HG03575 (cell line): ENCODE results near the gene ANKS1B.

Experiments
- ATAC-seq: cut with Tn5 transposase; IDR thresholded peaks from one replicate; pipeline ENCODE4 v1.9.1; 2021; ENCODE audit not compliant: unreplicated experiment, insufficient number of reproducible peaks, low FRiP score; ENCODE audit errors: extremely low read depth

ANKS1B gene

DNA sequence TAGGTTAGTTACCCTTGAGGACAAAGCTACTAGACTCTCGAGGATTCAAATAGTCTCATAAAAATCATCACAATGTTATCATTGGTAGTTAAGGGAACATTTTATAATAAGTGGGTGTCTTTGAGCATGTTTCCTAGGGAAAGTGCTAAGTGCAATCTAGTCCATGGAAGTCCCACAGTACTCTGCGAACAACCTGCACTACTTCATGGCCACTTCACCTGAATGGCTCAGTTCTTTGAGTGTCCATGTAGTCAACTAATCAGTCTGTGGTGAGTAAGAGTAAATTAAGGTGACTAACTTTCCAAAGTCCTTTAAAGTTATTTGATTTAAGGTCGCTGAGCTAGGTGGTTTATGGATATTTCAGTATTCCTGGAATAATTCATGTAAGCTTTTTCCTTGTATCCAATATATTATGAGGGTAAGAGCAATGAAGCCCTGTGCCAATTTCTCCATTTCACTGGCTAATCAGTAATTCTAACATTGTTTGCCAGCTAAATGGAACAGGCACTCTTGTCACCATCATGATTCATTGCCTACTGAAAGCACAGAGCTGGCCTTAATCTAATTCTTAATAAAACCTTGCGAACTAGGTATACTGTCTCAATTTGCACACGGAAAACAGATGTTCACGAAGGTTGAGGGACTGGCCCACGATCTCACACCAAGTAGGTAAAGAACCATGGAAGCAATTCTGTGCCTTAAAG lies 844.6 kb downstream of the ANKS1B start:
- no peak for ATAC-seq

DNA sequence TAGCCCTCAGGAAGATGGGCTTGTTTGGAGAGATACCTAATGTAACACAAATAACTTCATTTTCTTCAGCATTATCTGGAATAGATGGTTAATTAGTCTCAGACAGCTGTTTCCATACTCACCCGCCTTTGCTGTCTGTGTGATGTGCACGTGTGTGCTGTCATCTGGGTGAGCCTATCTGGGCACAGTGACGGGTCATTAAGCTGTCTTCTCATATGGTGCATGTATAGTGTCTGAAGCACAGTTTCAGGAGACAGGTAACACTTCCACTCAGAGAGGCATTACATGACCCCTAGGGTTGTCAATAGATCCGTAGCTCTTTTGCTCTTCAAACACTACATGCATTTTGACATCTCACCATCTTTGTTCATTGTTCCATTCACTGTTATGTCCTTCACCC lies 846.3 kb downstream of the ANKS1B start:
- no peak for ATAC-seq

DNA sequence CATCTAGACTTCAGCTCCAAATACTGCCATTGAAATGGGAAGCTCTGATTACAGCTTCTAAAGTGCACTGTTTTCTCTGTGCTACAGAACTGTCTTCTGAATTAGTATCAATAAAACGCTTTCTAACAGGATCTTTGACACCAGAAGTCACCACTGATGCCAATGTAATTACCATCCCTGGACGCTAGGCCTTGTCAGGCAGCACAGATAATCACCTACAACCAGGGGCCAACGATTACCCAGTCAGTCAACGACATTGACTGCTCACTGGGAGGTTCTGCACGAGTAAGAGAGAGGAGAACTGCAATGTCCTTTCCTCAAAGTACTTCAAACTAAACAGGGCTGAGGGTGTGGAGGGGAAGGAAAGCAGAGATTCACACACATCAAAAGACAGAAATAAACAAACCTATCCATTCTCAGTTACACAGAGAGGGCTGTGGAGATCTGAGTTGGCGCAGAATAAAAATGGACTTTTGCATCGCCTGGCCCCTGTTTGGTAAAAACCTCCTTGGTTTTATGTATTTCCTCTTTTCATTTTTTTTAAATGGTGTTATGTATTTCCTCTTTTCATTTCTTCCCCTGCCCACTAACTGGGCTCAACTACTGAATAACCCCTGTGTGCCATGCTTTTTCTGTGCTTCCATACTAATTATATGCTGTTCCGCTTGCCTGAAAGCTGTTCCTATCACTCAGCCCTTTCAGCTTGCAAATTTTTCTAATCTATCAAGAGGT lies 847.4 kb downstream of the ANKS1B start:
- no peak for ATAC-seq

DNA sequence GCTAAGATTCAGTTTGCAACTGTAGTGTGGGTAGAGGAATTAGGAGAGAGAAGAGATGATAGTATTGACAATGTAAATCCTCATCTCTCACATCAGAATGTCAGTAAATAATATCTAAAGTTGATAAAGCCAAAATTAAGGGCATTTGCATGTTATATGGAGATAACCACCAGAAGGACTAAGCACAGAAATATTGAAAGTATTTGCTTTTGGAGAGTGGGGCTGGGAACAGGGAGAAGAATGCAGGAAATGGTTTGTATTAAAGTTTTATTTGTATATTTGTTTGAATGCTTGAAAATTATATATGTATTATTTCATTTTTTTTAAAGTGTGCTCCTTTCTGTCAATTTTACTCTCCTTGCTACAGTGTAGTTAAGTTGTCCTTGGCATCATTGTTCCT lies 848.2 kb downstream of the ANKS1B start:
- ATAC-seq, result no peak

GRCh38 chr12:99135376-99135775 lies 849.4 kb downstream of the ANKS1B start:
- ATAC-seq, result no peak

GRCh38 chr12:99133401-99133800 lies 851.3 kb downstream of the ANKS1B start:
- no peak for ATAC-seq

- ATAC-seq, result no peak
Observed at GRCh38 chr12:99131751-99132199, 853.0 kb downstream of the ANKS1B start.

DNA sequence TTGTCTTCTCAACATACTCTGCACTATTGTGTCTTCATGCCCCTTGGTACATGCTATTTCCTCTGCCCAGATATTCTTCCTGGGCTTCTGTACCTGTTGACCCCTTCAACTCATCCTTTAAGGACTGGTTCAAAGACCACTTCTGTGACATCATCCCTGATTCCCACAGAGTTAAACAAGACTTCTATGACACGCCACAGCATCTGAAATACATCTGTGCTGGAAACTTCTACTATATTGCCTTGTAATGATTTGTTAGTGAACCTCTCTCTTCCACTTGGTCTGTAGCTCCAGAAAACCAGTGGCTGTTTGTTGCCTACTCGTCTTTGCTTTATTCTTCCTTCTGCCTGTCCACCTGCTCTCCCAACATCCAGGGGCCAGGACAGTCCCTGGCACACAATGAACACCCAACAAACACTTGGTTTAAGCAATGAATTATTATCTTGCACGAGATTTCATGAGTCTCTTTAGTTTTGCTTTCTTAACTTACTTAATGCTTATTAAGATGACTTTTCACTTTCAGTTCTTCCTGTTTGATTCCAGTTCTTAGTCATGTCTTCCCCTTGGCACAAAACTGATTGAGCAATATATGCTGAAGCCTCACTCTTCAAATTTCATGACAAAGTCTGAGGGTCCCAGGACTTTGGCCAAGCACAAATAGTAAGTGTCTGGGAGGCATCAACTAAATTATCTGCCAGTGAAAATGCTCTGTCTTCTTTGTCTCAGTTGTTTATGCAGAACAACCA lies 853.8 kb downstream of the ANKS1B start:
- ATAC-seq, result peak; percentile 99

DNA sequence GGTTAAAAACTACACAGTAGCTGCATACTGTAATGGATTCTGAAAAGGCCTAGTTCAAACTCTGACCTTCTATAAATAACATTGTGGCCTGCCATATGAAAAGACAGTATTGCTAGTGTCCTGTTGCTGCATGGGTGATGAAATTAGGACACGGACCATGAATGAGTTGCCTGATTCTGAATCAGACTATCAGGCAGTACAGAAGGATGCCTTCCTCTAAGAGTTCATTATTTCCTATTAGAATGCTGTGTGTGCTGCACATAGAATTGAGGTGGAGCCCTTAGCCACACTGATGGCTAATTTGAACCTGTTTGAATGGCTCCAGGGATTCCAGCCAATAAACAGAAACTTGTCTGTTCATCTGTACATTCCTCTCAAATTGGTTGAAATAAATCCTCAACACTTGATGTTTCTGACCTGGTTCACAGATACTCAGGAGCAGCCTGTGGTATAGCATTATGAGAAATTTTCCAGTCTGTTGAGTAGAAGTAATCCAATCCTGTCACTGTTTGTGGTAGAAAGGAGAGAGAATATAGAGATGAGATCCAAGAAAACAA lies 856.4 kb downstream of the ANKS1B start:
- no peak for ATAC-seq

GRCh38 chr12:99122959-99123358 lies 861.8 kb downstream of the ANKS1B start:
- ATAC-seq, result no peak

DNA sequence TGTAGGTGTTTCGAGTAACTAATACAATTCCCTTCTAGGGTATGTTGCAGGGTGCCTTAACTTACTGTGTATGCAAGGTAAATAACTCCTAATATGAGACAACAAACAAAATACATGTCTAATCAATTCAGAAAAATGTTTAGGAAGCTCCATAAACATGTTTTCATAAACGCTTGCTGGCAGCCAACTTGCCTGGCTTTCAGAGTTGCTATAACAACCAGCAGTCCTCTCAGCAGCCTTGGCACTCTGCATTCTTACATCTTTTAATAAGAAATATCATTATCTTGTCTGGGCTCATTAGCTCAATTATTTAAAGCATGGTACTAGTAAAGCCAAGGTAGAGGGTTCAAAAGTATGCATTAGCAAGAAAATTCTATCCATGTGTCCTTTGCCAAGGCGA lies 862.2 kb downstream of the ANKS1B start:
- ATAC-seq, result no peak

DNA sequence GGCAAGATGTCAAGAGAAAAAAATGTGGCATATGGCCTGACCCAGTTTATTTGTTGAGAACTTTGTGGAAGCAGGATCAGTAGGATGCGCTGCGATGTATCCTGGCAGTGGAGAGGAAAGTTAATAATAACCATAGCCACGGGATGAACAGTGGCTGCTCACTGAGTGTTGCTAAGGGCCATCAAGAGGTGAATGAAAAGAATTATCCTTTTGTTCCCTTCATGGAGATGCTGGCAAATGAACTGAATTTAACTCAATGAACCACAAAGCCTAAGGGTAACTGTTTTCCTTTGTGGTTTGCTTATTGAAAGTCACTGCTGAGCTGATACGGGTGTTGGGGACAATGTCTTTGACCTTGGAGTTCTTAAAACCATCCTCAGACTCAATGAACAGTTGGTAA lies 863.2 kb downstream of the ANKS1B start:
- ATAC-seq, result no peak

DNA sequence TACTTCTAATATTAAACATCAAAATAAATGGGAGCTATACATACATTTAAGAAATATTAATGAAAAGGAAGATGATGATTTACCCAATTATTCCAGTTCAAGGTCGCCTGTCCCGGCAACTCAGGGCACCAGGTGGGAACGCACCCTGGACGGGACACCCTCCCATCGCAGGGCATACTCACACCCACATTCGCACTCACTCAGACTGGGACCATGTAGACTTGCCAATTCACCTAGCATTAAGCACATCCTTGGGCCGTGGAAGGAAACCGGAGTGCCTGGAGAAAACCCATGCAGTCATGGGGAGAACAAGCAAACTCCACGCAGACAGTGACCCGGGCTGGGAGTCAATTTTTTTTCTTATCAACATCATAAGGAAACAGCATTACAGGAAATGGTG lies 864.8 kb downstream of the ANKS1B start:
- no peak for ATAC-seq

GRCh38 chr12:99119449-99119848 lies 865.3 kb downstream of the ANKS1B start:
- ATAC-seq, result no peak

DNA sequence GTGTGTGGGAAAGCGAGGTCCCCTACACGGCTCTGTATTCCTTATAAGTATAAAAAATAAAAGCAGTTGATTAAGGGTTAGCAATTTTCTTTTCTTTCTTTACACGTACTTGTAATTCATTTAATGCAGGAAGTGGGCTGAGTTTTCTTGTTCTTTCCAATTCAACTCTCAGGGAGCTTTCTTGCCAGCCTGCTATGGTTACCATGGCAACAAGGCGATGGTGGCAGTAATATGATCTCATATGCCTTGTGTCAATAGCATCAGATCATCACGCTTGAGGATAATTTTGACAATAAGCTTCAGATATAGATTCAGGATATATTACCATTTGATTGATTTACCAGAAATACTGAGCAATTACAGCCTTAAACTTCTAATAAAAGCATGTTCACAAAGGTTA lies 873.1 kb downstream of the ANKS1B start:
- ATAC-seq, result no peak

DNA sequence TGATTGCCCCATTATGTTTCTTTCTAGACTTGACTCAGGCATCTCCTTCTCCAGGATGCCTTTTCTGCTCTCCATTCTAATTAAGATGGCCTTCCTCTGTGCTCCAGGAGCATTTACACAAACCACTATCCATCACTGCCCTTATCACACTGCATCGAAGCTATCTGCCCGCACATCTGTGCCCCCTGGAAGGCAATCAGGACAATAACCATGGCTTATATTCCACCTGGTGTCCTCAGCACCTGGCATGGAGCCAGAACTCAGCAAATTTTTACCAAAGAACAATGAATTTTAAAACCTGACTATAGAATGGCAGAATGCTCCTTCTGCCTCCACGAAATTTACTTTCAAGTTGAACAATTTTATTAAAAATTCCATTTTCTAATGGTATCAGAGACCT lies 873.9 kb downstream of the ANKS1B start:
- ATAC-seq, result no peak

GRCh38 chr12:99110212-99110611 lies 874.5 kb downstream of the ANKS1B start:
- ATAC-seq, result no peak

GRCh38 chr12:99108924-99109323 lies 875.8 kb downstream of the ANKS1B start:
- ATAC-seq, result no peak

GRCh38 chr12:99099786-99100185 lies 885.0 kb downstream of the ANKS1B start:
- no peak for ATAC-seq

DNA sequence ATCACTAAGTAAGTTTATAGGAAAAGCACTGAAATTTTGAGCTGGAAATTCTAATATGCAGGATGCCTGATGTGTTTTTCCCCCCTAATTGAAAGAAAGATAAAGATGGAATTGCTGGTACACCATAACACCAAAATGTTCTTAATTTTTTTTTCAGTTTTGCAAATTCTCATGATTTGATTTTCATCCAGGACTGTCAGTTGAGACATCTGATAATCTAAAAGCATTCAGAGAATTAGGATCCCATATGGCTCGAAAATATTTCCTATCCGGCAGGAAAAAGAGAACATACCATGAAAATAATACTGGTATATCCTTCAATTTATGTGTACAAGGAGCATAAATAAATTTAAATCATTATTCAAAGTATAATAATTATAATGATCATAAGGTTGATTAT lies 887.6 kb downstream of the ANKS1B start:
- no peak for ATAC-seq
